Loucy (cell line): ENCODE results near the gene KIAA1328.

ENCODE experiments used
- H2AFZ ChIP-seq: fragments of 200-600 bp; sonication (generic); 2 replicates; pipeline ENCODE4 v1.6.0; 2016; ENCODE audit warnings: antibody characterized with exemption, mild to moderate bottlenecking, low read length, moderate library complexity
- H3F3A ChIP-seq: fragments of 200-600 bp; 2 replicates; pipeline ENCODE4 v1.6.0; 2016; ENCODE audit warnings: antibody characterized with exemption, low read depth, mild to moderate bottlenecking
- H3K27me3 ChIP-seq: fragments of 200-600 bp; sonication (generic); 2 replicates; pipeline ENCODE4 v1.6.1; 2014; ENCODE audit warnings: low read length, mild to moderate bottlenecking; ENCODE audit not compliant: insufficient read depth, poor library complexity, severe bottlenecking
- H3K36me3 ChIP-seq: fragments of 200-600 bp; sonication (generic); 2 replicates; pipeline ENCODE4 v1.6.1; 2016; ENCODE audit warnings: low read length; ENCODE audit not compliant: insufficient read depth
- H3K4me1 ChIP-seq: fragments of 200-600 bp; sonication (generic); 2 replicates; pipeline ENCODE4 v1.5.1; 2014; ENCODE audit warnings: low read length, mild to moderate bottlenecking; ENCODE audit not compliant: insufficient read depth, poor library complexity, severe bottlenecking
- H3K4me2 ChIP-seq: fragments of 200-600 bp; sonication (generic); 2 replicates; pipeline ENCODE4 v1.6.0; 2014; ENCODE audit warnings: antibody characterized with exemption, low read length, low read depth, mild to moderate bottlenecking; ENCODE audit not compliant: poor library complexity, severe bottlenecking
- H3K4me3 ChIP-seq: fragments of 200-600 bp; sonication (generic); 2 replicates; pipeline ENCODE4 v1.5.1; 2014; ENCODE audit warnings: low read length, mild to moderate bottlenecking, mixed read lengths; ENCODE audit not compliant: poor library complexity, severe bottlenecking
- H3K79me2 ChIP-seq: fragments of 200-600 bp; sonication (generic); 2 replicates; pipeline ENCODE4 v1.6.1; 2014; ENCODE audit warnings: low read length; ENCODE audit not compliant: insufficient read depth
- H3K9ac ChIP-seq: fragments of 200-600 bp; sonication (generic); 2 replicates; pipeline ENCODE4 v1.6.0; 2014; ENCODE audit warnings: mild to moderate bottlenecking, low read depth, low read length, moderate library complexity; ENCODE audit not compliant: poor library complexity, severe bottlenecking
- H3K9me2 ChIP-seq: fragments of 200-600 bp; sonication (generic); replicated peaks from 2 replicates; pipeline ENCODE4 v1.6.1; 2016; ENCODE audit warnings: low read depth, low read length, mixed read lengths
- H3K9me3 ChIP-seq: fragments of 200-600 bp; sonication (generic); 2 replicates; pipeline ENCODE4 v1.6.1; 2014; ENCODE audit warnings: mild to moderate bottlenecking, antibody characterized with exemption, low read length, low read depth; ENCODE audit not compliant: insufficient read depth
- H4K20me1 ChIP-seq: fragments of 200-600 bp; sonication (generic); 2 replicates; pipeline ENCODE4 v1.6.0; 2014; ENCODE audit warnings: antibody characterized with exemption, low read length, mild to moderate bottlenecking; ENCODE audit not compliant: insufficient read depth, poor library complexity, severe bottlenecking
- EZH2phosphoT487 ChIP-seq: fragments of 200-600 bp; IDR thresholded peaks from 2 replicates; pipeline ENCODE4 v1.6.1; 2018; ENCODE audit warnings: antibody characterized with exemption, mild to moderate bottlenecking, moderate library complexity, borderline replicate concordance
- TF ChIP-seq, protein P1 (sequence below): fragments of 200-600 bp; sonication (generic); conservative IDR thresholded peaks from 2 replicates; pipeline ENCODE4 v1.5.1; 2014; ENCODE audit warnings: mild to moderate bottlenecking, antibody characterized with exemption, low read length

Gene KIAA1328

DNA sequence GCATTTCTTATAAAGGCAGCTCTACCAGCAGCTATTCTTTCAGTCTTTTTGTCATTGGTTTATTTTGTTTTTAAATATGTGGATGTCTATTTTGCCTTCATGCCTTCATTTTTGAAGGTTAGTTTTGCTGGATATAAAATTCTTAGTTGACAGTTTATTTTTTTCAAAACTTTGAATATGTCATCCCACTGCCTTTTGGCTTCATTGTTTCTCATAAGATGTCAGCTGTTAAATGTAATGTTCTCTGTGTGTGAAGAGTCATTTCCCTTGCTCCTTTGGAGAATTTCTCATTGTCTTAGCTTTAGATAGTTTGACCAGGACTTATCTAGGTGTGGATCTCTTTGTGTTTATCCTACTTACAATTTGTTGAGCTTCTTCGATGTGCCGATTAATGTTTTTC lies 213.5 kb downstream of the KIAA1328 start:
- TF ChIP-seq, protein P1, sequence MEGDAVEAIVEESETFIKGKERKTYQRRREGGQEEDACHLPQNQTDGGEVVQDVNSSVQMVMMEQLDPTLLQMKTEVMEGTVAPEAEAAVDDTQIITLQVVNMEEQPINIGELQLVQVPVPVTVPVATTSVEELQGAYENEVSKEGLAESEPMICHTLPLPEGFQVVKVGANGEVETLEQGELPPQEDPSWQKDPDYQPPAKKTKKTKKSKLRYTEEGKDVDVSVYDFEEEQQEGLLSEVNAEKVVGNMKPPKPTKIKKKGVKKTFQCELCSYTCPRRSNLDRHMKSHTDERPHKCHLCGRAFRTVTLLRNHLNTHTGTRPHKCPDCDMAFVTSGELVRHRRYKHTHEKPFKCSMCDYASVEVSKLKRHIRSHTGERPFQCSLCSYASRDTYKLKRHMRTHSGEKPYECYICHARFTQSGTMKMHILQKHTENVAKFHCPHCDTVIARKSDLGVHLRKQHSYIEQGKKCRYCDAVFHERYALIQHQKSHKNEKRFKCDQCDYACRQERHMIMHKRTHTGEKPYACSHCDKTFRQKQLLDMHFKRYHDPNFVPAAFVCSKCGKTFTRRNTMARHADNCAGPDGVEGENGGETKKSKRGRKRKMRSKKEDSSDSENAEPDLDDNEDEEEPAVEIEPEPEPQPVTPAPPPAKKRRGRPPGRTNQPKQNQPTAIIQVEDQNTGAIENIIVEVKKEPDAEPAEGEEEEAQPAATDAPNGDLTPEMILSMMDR: no peak
- TF ChIP-seq EZH2phosphoT487: no peak
- H3K9ac ChIP-seq: no peak overlapping the region
- no peaks in the 10 kb centered on the region for H3K9me2 ChIP-seq

DNA sequence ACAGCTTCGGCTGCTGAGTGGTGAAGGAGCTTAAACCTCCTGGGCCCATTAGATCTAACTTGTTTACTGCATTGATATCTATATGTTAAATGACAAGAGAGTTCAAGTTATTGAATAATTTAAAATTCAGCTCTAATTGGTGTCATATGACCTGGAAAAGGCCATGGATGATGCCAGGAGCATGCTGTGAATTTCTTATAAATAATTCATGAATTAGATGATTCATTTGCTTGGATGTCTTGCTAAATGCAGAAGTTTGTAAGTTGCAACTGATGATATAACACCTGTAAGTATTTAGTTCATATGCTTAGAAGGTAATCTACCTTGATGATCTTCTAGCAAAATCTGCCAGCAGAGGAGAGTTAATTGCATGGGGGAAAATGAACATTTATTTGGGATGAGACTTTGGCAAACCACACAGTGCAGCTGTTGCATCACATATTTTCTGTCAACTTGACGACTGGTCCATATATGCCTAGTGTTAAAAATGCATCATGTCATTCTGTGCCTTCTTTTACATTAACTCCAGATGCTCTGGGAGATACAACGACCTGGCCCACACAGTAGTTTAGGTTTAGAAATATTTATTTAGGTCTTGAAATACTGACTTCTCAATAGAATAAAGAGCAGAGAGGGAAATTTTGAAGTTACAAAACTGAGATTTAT lies 226.3 kb downstream of the KIAA1328 start:
- Histone ChIP-seq H3K27me3 (no peaks in the 10 kb centered on the region), H3K36me3 (no peaks in the 10 kb centered on the region), H3K9me3 (no peaks in the 10 kb centered on the region), H4K20me1 (no peaks in the 10 kb centered on the region), H2AFZ (no peak overlapping the region), H3K9ac (no peak overlapping the region), H3K4me3 (no peak overlapping the region), H3K4me2 (no peak overlapping the region), H3K4me1 (no peaks in the 10 kb centered on the region), H3K9me2 (no peaks in the 10 kb centered on the region), H3K79me2 (no peaks in the 10 kb centered on the region), H3F3A (no peaks in the 10 kb centered on the region)
- TF ChIP-seq, protein P1: no peak
- TF ChIP-seq EZH2phosphoT487: no peak

More for the DNA sequence above, 213.5 kb downstream of the KIAA1328 start:
- H3K4me3 ChIP-seq: no peak overlapping the region
- H3K36me3 ChIP-seq: no peaks in the 10 kb centered on the region
- H3K9me3 ChIP-seq: peaks cover 9% of the 10 kb centered on the region
- no peaks in the 10 kb centered on the region for H3K4me1 ChIP-seq
- no peak overlapping the region for H3K4me2 ChIP-seq
- no peaks in the 10 kb centered on the region for H3K79me2 ChIP-seq
- H4K20me1 ChIP-seq: no peaks in the 10 kb centered on the region
- no peaks in the 10 kb centered on the region for H3F3A ChIP-seq
- no peaks in the 10 kb centered on the region for H3K27me3 ChIP-seq
- no peak overlapping the region for H2AFZ ChIP-seq

DNA sequence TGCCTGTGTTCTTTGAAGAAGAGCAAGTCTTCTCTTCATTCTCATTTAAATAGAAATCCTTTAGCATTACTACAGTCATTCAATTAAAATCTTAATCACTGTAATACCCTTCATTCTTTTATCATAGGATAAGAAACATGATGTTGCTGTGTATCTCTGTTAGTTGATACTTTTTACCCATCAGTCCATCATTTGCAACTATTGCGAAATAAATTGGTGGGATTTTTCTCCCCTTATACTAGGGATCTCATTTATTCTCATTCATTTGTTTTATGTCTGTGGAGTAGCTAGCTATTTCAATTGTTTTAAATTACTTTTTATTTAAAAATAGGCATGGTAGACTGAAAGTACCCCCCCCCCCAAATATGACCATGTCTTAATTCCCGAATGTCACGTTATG lies 235.3 kb downstream of the KIAA1328 start:
- Histone ChIP-seq H3K27me3 (no peaks in the 10 kb centered on the region), H3F3A (no peaks in the 10 kb centered on the region)

More for the DNA sequence above, 235.3 kb downstream of the KIAA1328 start:
- Histone ChIP-seq H3K79me2 (no peaks in the 10 kb centered on the region), H3K9ac (no peak overlapping the region), H3K9me3 (no peaks in the 10 kb centered on the region), H3K9me2 (no peaks in the 10 kb centered on the region), H3K4me3 (no peak overlapping the region), H3K4me1 (no peaks in the 10 kb centered on the region), H3K36me3 (no peaks in the 10 kb centered on the region), H2AFZ (no peak overlapping the region), H3K4me2 (no peak overlapping the region), H4K20me1 (no peaks in the 10 kb centered on the region)
- no peak for TF ChIP-seq EZH2phosphoT487
- TF ChIP-seq, protein P1: no peak
